ENCODE data around the gene VPS9D1. TPM values are rescaled to one million over a fixed set of nuclear protein-coding genes. Genes with fewer than 3 reads are reported as not detected.
A peak's percentile ranks its signal among the peaks of the same experiment; 100 is the strongest.

VPS9D1 gene
- total RNA-seq, 1 donor from 2014 or later, result 17.3 TPM

DNA sequence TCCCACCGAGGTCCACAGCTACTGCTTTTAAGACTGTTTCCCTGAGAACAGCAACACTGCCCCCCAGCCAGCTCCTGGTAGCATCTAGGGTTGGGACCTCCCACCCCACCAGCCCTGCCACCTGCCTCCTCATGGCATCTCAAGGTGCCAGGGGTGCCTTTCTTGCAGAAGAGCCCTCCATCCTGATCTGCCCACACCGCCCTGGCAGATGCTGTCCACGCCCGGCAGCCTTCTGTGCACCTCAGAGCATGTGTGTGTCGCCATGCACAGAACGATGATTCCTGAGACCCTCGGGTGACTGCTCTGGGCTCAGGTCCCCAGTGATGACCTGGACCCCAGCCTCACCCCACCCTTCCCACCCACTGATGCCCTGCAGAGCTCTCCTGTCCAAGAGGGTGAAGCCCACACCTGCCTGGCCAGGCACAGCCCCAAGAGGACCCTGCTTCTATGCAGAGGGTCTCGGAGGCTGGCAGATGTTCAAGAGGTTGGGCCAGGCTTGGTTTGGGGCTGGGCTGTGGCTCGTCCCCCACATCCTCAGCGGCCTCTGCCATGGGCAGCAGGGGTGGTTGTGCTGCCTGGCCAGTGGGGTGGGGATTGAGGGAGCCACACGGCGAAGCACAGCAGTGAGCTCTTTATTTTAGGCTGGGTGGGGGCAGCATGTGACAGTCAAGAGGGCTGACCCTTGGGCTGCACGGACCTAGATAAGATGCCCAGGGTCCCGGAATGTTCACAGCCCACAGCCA, 14.0 kb downstream of the VPS9D1 start:
- Mint-ChIP-seq H3K36me3 (no peaks in the 10 kb centered on the region), H3K9me3 (no peaks in the 10 kb centered on the region), H3K4me1 (ENCODE audit: unreplicated experiment) (peaks cover 4% of the 10 kb centered on the region), H3K27ac (no peak overlapping the region), H3K4me3 (no peak overlapping the region), H3K27me3 (peaks cover 4% of the 10 kb centered on the region)
- TF ChIP-seq, protein P1, sequence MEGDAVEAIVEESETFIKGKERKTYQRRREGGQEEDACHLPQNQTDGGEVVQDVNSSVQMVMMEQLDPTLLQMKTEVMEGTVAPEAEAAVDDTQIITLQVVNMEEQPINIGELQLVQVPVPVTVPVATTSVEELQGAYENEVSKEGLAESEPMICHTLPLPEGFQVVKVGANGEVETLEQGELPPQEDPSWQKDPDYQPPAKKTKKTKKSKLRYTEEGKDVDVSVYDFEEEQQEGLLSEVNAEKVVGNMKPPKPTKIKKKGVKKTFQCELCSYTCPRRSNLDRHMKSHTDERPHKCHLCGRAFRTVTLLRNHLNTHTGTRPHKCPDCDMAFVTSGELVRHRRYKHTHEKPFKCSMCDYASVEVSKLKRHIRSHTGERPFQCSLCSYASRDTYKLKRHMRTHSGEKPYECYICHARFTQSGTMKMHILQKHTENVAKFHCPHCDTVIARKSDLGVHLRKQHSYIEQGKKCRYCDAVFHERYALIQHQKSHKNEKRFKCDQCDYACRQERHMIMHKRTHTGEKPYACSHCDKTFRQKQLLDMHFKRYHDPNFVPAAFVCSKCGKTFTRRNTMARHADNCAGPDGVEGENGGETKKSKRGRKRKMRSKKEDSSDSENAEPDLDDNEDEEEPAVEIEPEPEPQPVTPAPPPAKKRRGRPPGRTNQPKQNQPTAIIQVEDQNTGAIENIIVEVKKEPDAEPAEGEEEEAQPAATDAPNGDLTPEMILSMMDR (conservative IDR thresholded peaks at IDR 0.05), result no peak
- no peak for DNase-seq (ENCODE audit: extremely low spot score, unreplicated experiment)

- TF ChIP-seq, protein P1 (conservative IDR thresholded peaks at IDR 0.05), result no peak
- Mint-ChIP-seq H3K27me3 (peaks cover 4% of the 10 kb centered on the region), H3K4me1 (ENCODE audit: unreplicated experiment) (peaks cover 5% of the 10 kb centered on the region), H3K27ac (peak overlapping the region; percentile 55), H3K4me3 (no peak overlapping the region), H3K9me3 (no peaks in the 10 kb centered on the region), H3K36me3 (no peaks in the 10 kb centered on the region)
- DNase-seq (ENCODE audit: extremely low spot score, unreplicated experiment), result no peak
Observed at GRCh38 chr16:89705006-89705405, 15.7 kb downstream of the VPS9D1 start.

GRCh38 chr16:89704281-89704680, 16.4 kb downstream of the VPS9D1 start:
- Mint-ChIP-seq H3K4me3 (no peak overlapping the region), H3K4me1 (ENCODE audit: unreplicated experiment) (peaks cover 9% of the 10 kb centered on the region), H3K27me3 (peaks cover 4% of the 10 kb centered on the region), H3K9me3 (no peaks in the 10 kb centered on the region), H3K27ac (no peak overlapping the region), H3K36me3 (peaks cover under 1% of the 10 kb centered on the region)
- DNase-seq (ENCODE audit: extremely low spot score, unreplicated experiment), result no peak
- TF ChIP-seq, protein P1 (conservative IDR thresholded peaks at IDR 0.05), result no peak

DNA sequence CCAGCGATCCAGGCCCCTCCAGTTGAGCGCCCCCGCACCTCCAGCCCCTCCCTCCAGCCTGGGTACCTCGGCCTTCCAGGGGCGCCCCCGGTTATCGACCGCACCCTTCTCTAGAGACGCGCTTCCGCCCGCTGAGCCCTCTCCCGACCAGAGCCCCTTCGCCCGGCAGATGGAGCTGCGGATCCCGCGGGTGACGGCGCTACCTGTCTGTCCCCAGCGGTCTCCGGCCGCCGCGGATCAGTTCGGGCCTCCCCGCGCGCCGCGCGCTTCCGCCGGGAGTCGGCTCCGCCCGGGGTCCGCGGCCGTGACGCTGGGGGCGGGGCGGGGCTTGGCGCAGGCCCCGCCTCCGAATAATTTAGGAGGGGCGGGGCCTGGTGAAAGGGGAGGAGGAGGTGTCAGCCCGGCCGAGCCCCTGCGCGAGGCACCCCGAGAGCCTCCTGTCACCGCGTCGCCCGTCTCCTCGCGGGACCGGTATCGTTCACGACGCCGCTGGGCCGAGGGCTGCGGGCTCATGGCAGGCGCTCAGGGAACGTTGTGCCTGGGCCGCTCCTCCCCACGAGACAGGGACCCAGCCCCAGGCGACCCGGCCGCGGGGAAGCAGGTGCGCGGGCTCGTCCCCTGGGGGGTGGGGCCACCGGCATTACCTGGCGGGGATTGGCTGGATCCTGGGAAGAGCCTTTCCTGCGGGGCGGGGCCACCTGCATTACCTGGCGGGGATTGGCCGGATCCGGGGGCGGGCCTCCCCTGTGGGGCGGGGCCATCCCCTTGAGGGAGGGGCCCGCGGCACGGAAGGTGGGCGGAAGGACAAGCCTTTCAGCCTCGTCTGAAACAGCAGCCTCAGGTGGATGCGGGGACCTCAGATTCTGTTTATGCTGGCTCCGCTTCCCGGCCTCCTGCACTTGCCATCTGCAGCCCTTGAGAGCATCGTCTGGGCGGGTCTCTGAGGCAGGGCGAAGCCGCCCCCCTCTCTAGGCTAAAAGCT, 19.0 kb downstream of the VPS9D1 start, which contains the start of gene SPATA2L:
Gene SPATA2L, minus strand, starts transcription at position 281 of the 982 bp plus-strand sequence. CDS start 473 bp downstream, outside the sequence.
- DNase-seq (ENCODE audit: extremely low spot score, unreplicated experiment), result peak; percentile 95
- H3K4me3 Mint-ChIP-seq, result peak within 1 kb of the TSS; percentile 83
- peaks cover 4% of the 10 kb centered on the region for H3K27me3 Mint-ChIP-seq
- H3K36me3 Mint-ChIP-seq, result peaks cover 5% of the 10 kb centered on the region
- H3K27ac Mint-ChIP-seq, result peak within 1 kb of the TSS; percentile 81
- TF ChIP-seq, protein P1 (conservative IDR thresholded peaks at IDR 0.05), result peak; percentile 48
- no peaks in the 10 kb centered on the region for H3K9me3 Mint-ChIP-seq
- peaks cover 13% of the 10 kb centered on the region for H3K4me1 Mint-ChIP-seq (ENCODE audit: unreplicated experiment)

- H3K4me3 Mint-ChIP-seq, result peak overlapping the region; percentile 83
- TF ChIP-seq, protein P1 (conservative IDR thresholded peaks at IDR 0.05), result no peak
- peaks cover 10% of the 10 kb centered on the region for H3K4me1 Mint-ChIP-seq (ENCODE audit: unreplicated experiment)
- H3K27ac Mint-ChIP-seq, result peak overlapping the region; percentile 81
- peaks cover 2% of the 10 kb centered on the region for H3K27me3 Mint-ChIP-seq
- peaks cover 5% of the 10 kb centered on the region for H3K36me3 Mint-ChIP-seq
- no peaks in the 10 kb centered on the region for H3K9me3 Mint-ChIP-seq
- no peak for DNase-seq (ENCODE audit: extremely low spot score, unreplicated experiment)
Observed at GRCh38 chr16:89700649-89701424, 19.9 kb downstream of the VPS9D1 start.
